Measurements from ENCODE around the gene MRRF. TPM values are rescaled to one million over a fixed set of nuclear protein-coding genes. Genes with fewer than 3 reads are reported as not detected.
"Not testable (repeated sequence)": the region's sequence is repeated elsewhere in the genome, so short reads cannot be mapped to it uniquely, and the experiment has no call there.

The MRRF gene
- total RNA-seq, 2 experiments from 2014 or later: 69.8 to 76.0 TPM

- TF ChIP-seq CTCF (IDR thresholded peaks at IDR 0.05): no peak
- CTCF ChIA-PET: no interaction called here
- intact Hi-C loops (cut with micrococcal nuclease): no loop called here
- peak; percentile 48 for DNase-seq
- peak; percentile 64 for ATAC-seq
- Mint-ChIP-seq H3K4me3 (no peak overlapping the region), H3K27ac (no peak overlapping the region), H3K27me3 (no peaks in the 10 kb centered on the region), H3K4me1 (ENCODE audit: low read depth) (peaks cover 6% of the 10 kb centered on the region), H3K9me3 (peaks cover 6% of the 10 kb centered on the region), H3K36me3 (ENCODE audit: low read depth) (no peaks in the 10 kb centered on the region)
- POLR2A ChIA-PET: no interaction called here
Measured at GRCh38 chr9:122360891-122361290, 96.2 kb downstream of the MRRF start.

GRCh38 chr9:122363131-122363530 is 98.4 kb downstream of the MRRF start:
- H3K9me3 Mint-ChIP-seq; DNase-seq; POLR2A ChIA-PET; ATAC-seq; H3K4me3 Mint-ChIP-seq; H3K36me3 Mint-ChIP-seq (ENCODE audit: low read depth); H3K4me1 Mint-ChIP-seq (ENCODE audit: low read depth); H3K27ac Mint-ChIP-seq; H3K27me3 Mint-ChIP-seq; intact Hi-C loops (cut with micrococcal nuclease): not testable (repeated sequence)
- CTCF ChIA-PET: interaction anchor here (2.5 kb wide), 1 partner anchor 13 kb away, joined by 13 read pairs; no protein-coding TSS in a partner anchor

- Mint-ChIP-seq H3K36me3 (ENCODE audit: low read depth) (no peaks in the 10 kb centered on the region), H3K27ac (no peak overlapping the region), H3K4me1 (ENCODE audit: low read depth) (peaks cover 6% of the 10 kb centered on the region), H3K4me3 (no peak overlapping the region), H3K27me3 (peaks cover 4% of the 10 kb centered on the region), H3K9me3 (peaks cover 5% of the 10 kb centered on the region)
- DNase-seq: no peak
- CTCF ChIA-PET: interaction anchor here (1.9 to 2.5 kb wide), 3 partner anchors 14 to 265 kb away, joined by 5 to 13 read pairs (median 7); no protein-coding TSS in a partner anchor
- ATAC-seq: no peak
- intact Hi-C loops (cut with micrococcal nuclease): no loop called here
- no peak for TF ChIP-seq CTCF (IDR thresholded peaks at IDR 0.05)
- POLR2A ChIA-PET: no interaction called here
Measured at GRCh38 chr9:122364117-122364782, 99.6 kb downstream of the MRRF start.

- ATAC-seq (no peak), DNase-seq (no peak)
- ChIA-PET POLR2A (no interaction called here), CTCF (interaction anchor here (1.9 to 2.2 kb wide), 2 partner anchors 20 to 266 kb away, joined by 5 to 7 read pairs; no protein-coding TSS in a partner anchor)
- peaks cover 4% of the 10 kb centered on the region for H3K27me3 Mint-ChIP-seq
- no peaks in the 10 kb centered on the region for H3K36me3 Mint-ChIP-seq (ENCODE audit: low read depth)
- H3K4me3 Mint-ChIP-seq: no peak overlapping the region
- peaks cover 4% of the 10 kb centered on the region for H3K9me3 Mint-ChIP-seq
- no peak overlapping the region for H3K27ac Mint-ChIP-seq
- intact Hi-C loops (cut with micrococcal nuclease): no loop called here
- H3K4me1 Mint-ChIP-seq (ENCODE audit: low read depth): peaks cover 6% of the 10 kb centered on the region
- no peak for TF ChIP-seq CTCF (IDR thresholded peaks at IDR 0.05)
Measured at GRCh38 chr9:122364783-122365150, 100.1 kb downstream of the MRRF start.

- H3K27me3 Mint-ChIP-seq: peaks cover 10% of the 10 kb centered on the region
- POLR2A ChIA-PET: no interaction called here
Measured at GRCh38 chr9:122366074-122366660, 101.5 kb downstream of the MRRF start.

More at GRCh38 chr9:122366074-122366660, 101.5 kb downstream of the MRRF start:
- Mint-ChIP-seq H3K4me1 (ENCODE audit: low read depth) (peaks cover 7% of the 10 kb centered on the region), H3K36me3 (ENCODE audit: low read depth) (no peaks in the 10 kb centered on the region), H3K4me3 (no peak overlapping the region), H3K27ac (no peak overlapping the region), H3K9me3 (peaks cover 4% of the 10 kb centered on the region)
- no peak for ATAC-seq
- TF ChIP-seq CTCF (IDR thresholded peaks at IDR 0.05): no peak
- CTCF ChIA-PET: interaction anchor here (1.3 to 2.2 kb wide), 3 partner anchors 13 to 267 kb away, joined by 4 to 7 read pairs (median 5); no protein-coding TSS in a partner anchor
- intact Hi-C loops (cut with micrococcal nuclease): no loop called here
- no peak for DNase-seq

Data from activated CD8-positive, alpha-beta T cell treated with anti-CD3 and anti-CD28 coated beads for 36 hours (primary cell).